CD4-positive, alpha-beta T cell treated with Interleukin-4 for 1 hour (primary cell): ENCODE measurements around the gene METTL23.
"Not testable (repeated sequence)": the region's sequence is repeated elsewhere in the genome, so short reads cannot be mapped to it uniquely, and the experiment has no call there.

Experiments
- DNase-seq, 2 donors: peaks; one replicate each; pipeline ENCODE4 v3.0.0-alpha.2; 2020 to 2022

METTL23 gene

GRCh38 chr17:76714336-76714735, 12.3 kb upstream of the METTL23 start:
- no peak for DNase-seq

DNA sequence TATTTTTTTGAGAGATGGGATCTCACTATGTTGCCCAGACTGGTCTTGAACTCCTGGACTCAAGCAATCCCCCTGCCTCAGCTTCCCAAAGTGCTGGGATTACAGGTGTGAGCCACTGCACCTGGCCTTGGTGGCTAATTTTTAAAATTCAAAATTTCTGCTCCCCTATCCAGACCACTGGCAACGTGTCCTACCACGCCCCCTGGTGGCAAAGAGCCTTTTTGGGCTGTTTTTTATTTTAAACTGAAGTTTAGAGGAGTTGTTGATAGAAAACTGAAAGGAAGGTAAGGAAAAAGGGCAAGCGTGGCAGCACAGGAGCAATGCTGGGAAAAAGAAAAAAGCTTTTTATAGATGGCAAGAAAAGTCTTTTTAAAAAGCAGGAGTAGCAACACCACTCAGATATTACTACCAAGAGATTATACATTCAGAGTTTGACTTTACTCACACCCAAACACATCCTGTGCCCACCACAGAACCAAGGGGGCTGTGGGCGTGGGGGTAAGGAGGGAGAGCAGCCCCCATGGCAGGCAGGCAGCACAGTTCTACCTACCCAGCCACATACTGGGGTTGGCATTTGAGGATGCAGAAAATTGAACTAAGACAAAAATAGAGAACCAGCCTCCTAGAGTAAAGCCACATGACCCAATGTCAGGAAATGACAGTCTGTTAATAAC, 11.7 kb upstream of the METTL23 start:
- DNase-seq: peak; percentile 71 to 79

DNA sequence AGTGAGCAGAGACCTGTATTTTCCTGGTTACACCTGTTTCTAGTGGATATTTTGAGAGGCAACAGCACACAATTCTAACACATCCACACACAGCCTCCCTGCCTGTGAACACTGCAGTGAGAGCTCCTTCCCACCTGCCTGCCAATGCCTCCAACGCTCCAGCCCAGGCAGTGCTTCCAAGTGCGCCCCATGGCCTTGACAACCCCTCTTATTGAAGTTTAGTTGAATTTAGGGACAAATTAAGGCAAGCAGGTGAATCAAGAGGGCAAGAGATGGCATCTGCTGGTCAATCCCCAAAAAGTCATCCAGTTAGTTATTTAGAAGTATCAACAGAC, 11.2 kb upstream of the METTL23 start:
- no peak for DNase-seq

DNA sequence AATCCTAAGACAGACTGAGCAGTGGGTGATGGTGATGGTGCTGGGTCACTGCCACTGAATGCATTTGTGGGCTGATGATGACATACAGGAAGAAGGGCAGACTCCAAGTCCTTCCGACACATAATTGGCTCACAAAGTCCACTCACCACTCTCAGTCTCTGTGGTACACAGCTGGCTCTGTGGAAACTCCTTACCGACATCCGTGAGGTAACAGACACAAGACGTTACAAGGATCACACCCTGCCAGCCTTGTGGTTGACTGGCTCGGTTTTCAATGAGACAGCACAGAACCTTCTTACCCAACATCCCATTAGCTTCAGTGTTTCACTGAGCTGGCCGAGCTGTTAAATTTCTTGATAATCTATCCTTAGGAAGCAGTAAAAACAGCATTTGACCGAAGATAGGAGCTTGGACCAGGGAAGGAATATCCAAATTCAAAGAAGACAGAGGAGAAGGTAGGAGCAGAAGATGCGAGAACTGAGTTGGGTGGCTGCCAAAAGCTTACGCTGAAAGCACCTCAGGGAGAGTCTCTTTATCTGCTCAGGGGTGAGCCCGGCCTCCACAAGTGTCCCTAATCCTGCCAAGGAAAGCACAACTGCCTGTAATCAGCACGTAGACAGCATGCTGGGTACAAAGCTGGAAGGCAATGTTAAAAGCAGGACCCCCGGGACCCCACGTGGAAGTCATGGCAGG, 10.3 kb upstream of the METTL23 start:
- peak; percentile 88 to 90 for DNase-seq

DNA sequence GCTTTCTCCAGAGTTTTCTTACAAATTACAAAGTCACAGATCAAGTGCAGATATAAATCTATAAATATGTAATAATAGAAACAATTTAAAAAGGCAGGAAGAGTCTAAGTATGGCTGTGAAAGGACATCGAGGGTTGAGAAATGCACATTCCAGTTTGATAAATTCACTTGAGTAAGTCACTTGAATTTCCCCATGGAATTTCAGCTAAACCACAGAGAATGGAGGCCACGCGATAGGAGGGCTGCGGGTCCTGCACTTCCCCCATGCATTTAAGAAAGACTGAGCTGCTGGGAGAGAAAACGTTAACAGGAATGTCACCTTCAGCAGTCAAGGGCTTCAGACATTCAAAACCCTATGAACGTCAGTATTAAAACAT, 9.8 kb upstream of the METTL23 start:
- DNase-seq: no peak

- DNase-seq: no peak
Observed at GRCh38 chr17:76718516-76718915, 8.1 kb upstream of the METTL23 start.

- no peak for DNase-seq
Observed at GRCh38 chr17:76720211-76720610, 6.4 kb upstream of the METTL23 start.

DNA sequence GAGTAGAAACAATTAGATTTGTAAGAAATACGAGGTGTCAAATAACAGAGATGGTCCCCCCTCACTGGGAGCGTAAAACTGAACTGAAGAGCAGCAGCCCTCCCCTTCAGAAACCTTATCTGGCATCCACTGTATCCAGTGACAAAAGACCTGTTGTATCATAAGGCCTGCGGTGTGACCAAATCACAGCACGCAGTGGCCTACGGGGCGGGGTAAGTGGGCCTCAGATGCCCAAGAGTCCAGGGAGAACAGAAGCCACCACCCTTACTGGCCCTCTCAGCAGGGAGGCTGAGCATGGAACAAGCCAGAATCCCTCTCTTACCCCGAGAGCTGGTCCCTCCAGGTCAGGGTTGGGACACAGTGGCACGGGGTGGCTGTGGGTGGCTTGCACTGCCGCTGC, 5.7 kb upstream of the METTL23 start:
- DNase-seq: no peak

DNA sequence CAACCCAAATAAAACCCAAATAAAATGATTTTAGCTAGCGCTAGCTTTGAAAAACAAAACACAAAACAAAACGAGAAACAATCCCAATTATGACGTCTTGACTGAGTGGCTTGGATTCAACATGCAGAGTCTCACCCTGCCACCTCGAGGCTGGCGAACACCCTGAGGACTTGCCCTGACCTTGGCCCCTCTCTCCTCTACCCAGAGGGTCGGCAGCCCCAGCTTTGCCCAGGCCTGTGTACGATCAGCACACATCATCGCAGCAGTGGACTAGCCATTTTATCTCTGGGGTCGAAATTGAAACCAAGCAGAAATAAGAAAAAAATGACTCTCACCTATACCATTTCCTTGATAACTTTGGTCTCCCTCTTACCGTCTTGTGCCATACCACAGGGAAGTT, 5.2 kb upstream of the METTL23 start:
- DNase-seq: no peak

DNA sequence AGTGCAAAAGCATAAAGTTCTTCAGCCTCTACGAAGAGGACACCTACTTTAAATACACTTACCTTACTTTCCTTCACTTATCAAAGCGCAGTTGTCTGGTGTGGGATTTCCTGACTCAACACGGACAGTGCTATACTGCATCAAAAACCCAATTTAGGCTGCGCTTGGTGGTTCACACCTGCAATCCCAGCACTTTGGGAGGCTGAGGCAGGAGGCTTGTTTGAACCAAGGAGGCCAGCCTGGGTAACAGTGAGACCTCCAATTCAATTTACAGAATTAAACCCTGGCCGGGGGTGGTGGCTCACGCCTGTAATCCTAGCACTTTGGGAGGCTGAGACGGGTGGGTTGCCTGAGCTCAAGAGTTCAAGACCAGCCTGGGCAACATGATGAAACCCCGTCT, 4.4 kb upstream of the METTL23 start:
- DNase-seq: no peak

- not testable (repeated sequence) for DNase-seq
Observed at GRCh38 chr17:76722977-76723376, 3.7 kb upstream of the METTL23 start.

- DNase-seq: no peak
Observed at GRCh38 chr17:76723812-76724211, 2.8 kb upstream of the METTL23 start.

GRCh38 chr17:76725580-76726230, 934 bp upstream of the METTL23 start:
- peak; percentile 74 to 81 for DNase-seq

DNA sequence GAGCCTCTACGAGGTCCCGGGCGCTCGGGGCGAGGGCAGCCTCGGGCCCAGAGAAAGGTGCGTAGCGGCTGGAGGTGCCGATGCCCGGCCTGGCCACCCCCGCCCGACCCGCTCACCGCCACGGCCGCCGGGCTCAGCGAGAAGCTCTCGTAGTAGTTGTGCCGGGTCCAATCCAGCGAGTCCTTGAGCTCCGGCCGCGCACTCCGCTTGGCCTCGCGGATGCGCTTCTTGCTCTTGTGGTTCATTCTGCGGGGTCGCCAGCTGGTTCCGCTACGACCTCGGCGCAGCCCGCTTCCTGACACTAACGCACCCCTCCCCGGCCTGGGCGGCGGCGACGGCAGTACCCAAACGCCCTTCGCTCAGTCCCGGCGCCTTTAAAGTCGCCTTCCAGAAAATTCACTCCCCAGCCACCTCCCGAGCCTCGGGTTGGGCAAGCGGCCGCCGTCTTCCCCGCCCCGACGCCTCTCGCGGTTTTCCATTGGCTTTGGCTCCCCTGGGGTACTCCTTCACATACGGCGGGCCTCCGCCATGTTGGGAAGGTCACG, 336 bp upstream of the METTL23 start, which contains the start of gene JMJD6:
TSS of gene JMJD6 (minus strand) at position 376 of the 545 bp plus-strand sequence. CDS start at position 245, 131 bp downstream.
- peak; percentile 97 for DNase-seq

GRCh38 chr17:76727745-76728456, 1.3 kb downstream of the METTL23 start:
- DNase-seq: peak in 1 of 2 donors; percentile 42

DNA sequence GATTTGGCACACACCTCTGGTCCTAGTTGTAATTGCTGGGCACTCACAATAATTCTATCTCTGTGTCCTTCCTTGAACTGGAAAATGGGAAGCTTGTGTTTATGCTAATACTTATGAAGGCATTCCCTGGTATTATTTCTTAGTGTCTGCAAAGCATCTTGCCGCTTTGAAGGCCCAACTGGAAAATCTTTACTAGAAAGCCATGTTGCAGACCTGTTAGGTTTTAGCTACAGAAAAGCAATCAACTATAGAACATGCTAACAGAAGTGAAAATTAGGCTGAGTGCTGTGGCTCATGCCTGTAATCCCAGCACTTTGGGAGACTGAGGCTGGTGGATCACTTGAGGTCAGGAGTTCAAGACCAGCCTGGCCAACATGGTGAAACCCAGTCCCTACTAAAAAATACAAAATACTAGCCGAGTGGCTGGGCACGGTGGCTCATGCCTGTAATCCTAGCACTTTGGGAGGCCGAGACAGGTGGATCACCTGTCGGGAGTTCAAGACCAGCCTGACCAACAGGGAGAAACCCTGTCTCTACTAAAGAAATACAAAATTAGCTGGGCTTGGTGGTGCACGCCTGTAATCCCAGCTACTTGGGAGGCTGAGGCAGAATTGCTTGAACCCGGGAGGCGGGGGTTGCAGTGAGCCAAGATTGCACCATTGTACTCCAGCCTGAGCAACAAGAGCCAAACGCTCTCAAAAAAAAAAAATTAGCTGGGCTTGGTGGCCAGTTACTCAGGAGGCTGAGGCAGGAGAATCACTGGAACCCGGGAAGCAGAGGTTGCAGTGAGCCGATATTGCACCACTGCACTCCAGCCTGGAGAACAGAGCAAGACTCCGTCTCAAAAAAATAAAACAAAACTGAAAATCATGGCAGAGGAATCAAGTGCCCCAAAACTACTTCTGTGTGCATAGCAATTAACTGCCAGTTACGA, 5.4 kb downstream of the METTL23 start:
- DNase-seq: not testable (repeated sequence)

DNA sequence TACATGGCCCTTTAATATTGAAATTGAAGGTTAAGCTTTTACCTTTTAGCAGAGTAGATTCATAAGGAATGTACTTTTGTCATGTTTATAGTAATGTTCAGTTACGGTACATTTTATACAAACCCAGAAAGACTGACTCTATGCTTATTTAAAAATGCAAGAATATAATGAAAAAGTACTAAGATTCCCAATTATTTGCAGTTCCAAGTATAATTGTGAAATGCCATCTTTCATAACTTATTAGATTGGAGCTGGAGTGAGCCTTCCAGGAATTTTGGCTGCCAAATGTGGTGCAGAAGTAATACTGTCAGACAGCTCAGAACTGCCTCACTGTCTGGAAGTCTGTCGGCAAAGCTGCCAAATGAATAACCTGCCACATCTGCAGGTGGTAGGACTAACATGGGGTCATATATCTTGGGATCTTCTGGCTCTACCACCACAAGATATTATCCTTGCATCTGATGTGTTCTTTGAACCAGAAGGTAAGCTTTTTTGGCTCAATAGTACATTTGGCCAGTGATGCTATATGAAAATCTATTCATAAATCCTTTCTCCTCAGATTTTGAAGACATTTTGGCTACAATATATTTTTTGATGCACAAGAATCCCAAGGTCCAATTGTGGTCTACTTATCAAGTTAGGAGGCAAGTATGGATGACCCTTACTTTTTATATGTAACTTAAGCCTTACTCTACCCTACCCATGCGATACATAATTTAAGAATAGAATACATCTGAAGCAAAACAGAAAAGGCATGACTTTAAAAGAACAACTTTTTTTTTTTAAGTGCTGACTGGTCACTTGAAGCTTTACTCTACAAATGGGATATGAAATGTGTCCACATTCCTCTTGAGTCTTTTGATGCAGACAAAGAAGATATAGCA, 6.3 kb downstream of the METTL23 start:
- peak in 1 of 2 donors; percentile 27 for DNase-seq

GRCh38 chr17:76733618-76733957, 6.9 kb downstream of the METTL23 start:
- peak in 1 of 2 donors; percentile 19 for DNase-seq

DNA sequence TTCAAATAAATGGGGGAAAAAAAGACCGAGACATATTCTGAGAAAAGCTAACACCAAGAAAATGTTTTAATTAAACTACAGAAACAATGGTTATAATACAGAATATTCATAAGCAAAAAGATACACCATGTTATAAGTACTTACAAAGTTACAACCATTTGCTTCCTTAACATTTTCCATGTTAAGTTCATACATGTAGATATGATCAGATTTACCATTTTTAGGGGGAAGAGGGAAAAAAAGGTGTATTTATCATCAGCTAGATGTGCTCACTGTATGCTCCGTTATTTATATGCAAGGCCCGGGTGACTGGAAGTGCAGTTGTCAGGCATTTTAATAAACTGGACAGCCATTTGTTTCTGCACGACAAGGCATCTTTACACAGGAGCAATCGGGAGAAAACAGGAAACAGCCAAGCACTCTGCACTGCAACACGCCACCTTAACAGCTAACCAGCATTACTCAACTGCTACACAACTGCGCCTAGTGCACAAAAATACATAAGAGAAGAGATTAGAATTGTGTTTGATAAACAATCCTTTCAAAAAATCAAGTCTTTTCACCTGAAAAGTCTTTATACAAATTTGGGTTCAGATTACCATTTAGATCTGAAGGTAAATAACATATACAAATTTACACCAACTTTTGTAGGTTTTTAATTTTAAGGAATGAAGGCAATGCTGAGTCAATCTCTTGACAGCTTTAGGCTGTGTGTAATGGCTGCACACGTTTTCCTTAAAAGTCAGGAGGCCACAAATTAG, 7.6 kb downstream of the METTL23 start:
- peak in 1 of 2 donors; percentile 32 for DNase-seq

GRCh38 chr17:76735006-76735405, 8.4 kb downstream of the METTL23 start:
- DNase-seq: peak in 1 of 2 donors; percentile 56
